ENCODE results near the gene MORN2. TPM values are rescaled to one million over a fixed set of nuclear protein-coding genes. Genes with fewer than 3 reads are reported as not detected.

MORN2 gene
- total RNA-seq, 1 experiment from 2014 or later, result 12.9 TPM

- H3K36me3 Mint-ChIP-seq (ENCODE audit: insufficient read depth, unreplicated experiment), result peaks cover 5% of the 10 kb centered on the region
- no TSS peak for BruUV-seq (replicated peaks)
- no peak for DNase-seq
- CTCF ChIA-PET, result no interaction called here
- intact Hi-C loops (cut with micrococcal nuclease; ENCODE audit: unreplicated experiment), result no loop called here
- no peaks in the 10 kb centered on the region for H3K27me3 Mint-ChIP-seq (ENCODE audit: unreplicated experiment)
- H3K27ac Mint-ChIP-seq (ENCODE audit: unreplicated experiment), result no peak overlapping the region
- H3K4me1 Mint-ChIP-seq (ENCODE audit: low read depth, unreplicated experiment), result peaks cover 9% of the 10 kb centered on the region
- no peak overlapping the region for H3K4me3 Mint-ChIP-seq (ENCODE audit: low read depth, unreplicated experiment)
- no peaks in the 10 kb centered on the region for H3K9me3 Mint-ChIP-seq (ENCODE audit: low read depth, unreplicated experiment)
- no peak for TF ChIP-seq CTCF (IDR thresholded peaks at IDR 0.05; ENCODE audit: unreplicated experiment)
These were observed 45.1 kb upstream of the MORN2 start for GRCh38 chr2:38830526-38831159.

- DNase-seq, result peak; percentile 3
- H3K9me3 Mint-ChIP-seq (ENCODE audit: low read depth, unreplicated experiment), result no peaks in the 10 kb centered on the region
- CTCF ChIA-PET, result no interaction called here
- intact Hi-C loops (cut with micrococcal nuclease; ENCODE audit: unreplicated experiment), result no loop called here
- H3K27me3 Mint-ChIP-seq (ENCODE audit: unreplicated experiment), result no peaks in the 10 kb centered on the region
- H3K27ac Mint-ChIP-seq (ENCODE audit: unreplicated experiment), result no peak overlapping the region
- TF ChIP-seq CTCF (IDR thresholded peaks at IDR 0.05; ENCODE audit: unreplicated experiment), result no peak
- no peaks in the 10 kb centered on the region for H3K4me1 Mint-ChIP-seq (ENCODE audit: low read depth, unreplicated experiment)
- peaks cover 5% of the 10 kb centered on the region for H3K36me3 Mint-ChIP-seq (ENCODE audit: insufficient read depth, unreplicated experiment)
- no TSS peak for BruUV-seq (replicated peaks)
- no peak overlapping the region for H3K4me3 Mint-ChIP-seq (ENCODE audit: low read depth, unreplicated experiment)
These were observed 40.7 kb upstream of the MORN2 start for GRCh38 chr2:38835015-38835601.

DNA sequence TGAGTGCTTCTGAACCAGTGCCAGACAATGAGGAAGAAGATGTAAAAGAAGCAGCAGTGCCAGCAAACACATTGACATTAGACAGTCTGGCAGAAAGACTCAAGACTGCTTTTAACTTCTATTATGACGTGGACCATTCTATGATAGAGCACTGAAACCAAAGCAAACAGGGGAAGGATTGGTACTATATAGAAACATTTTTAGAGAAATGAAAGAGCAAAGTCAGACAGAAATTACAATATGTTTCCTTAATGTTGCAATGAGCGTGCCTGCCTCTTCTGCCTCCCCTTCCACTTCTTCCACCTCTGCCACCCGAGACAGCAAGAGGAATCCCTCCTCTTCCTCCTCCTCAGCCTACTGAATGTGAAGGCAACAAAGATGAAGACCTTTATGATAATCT is 39.8 kb upstream of the MORN2 start:
- Mint-ChIP-seq H3K27ac (ENCODE audit: unreplicated experiment) (no peak overlapping the region), H3K9me3 (ENCODE audit: low read depth, unreplicated experiment) (no peaks in the 10 kb centered on the region), H3K36me3 (ENCODE audit: insufficient read depth, unreplicated experiment) (peaks cover 10% of the 10 kb centered on the region), H3K4me1 (ENCODE audit: low read depth, unreplicated experiment) (no peaks in the 10 kb centered on the region), H3K4me3 (ENCODE audit: low read depth, unreplicated experiment) (no peak overlapping the region), H3K27me3 (ENCODE audit: unreplicated experiment) (no peaks in the 10 kb centered on the region)
- CTCF ChIA-PET, result no interaction called here
- DNase-seq, result no peak
- no TSS peak for BruUV-seq (replicated peaks)
- TF ChIP-seq CTCF (IDR thresholded peaks at IDR 0.05; ENCODE audit: unreplicated experiment), result no peak
- intact Hi-C loops (cut with micrococcal nuclease; ENCODE audit: unreplicated experiment), result no loop called here

DNA sequence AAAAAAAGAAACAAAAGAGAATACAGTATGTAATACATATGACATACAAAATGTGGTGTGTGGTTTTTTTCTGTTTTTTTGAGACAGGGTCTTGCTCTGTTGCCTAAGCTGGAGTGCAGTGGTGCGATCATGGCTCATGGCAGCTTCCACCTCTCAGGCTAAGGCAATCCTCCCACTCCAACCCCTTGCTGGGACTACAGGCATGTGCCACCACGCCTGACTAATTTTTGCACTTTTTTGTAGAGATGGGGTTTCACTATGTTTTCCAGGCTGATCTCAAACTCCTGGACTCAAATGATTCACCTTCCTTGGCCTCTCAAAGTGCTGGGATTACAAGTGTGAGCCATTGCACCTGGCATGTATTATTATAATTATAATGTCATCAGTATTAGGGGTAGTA is 39.0 kb upstream of the MORN2 start:
- Mint-ChIP-seq H3K27ac (ENCODE audit: unreplicated experiment) (no peak overlapping the region), H3K4me1 (ENCODE audit: low read depth, unreplicated experiment) (no peaks in the 10 kb centered on the region), H3K9me3 (ENCODE audit: low read depth, unreplicated experiment) (no peaks in the 10 kb centered on the region), H3K36me3 (ENCODE audit: insufficient read depth, unreplicated experiment) (peaks cover 11% of the 10 kb centered on the region), H3K27me3 (ENCODE audit: unreplicated experiment) (no peaks in the 10 kb centered on the region), H3K4me3 (ENCODE audit: low read depth, unreplicated experiment) (no peak overlapping the region)
- BruUV-seq (replicated peaks), result no TSS peak
- TF ChIP-seq CTCF (IDR thresholded peaks at IDR 0.05; ENCODE audit: unreplicated experiment), result no peak
- no peak for DNase-seq
- intact Hi-C loops (cut with micrococcal nuclease; ENCODE audit: unreplicated experiment), result no loop called here
- CTCF ChIA-PET, result no interaction called here
